Head of caudate nucleus (tissue), 42 donors: Measurements from ENCODE around the gene GLI2.

Experiments used
- DNase-seq, 42 donors: peaks; one replicate each; pipeline versions ENCODE4 v3.0.0 to v3.0.0-alpha.2; 2020 to 2021; ENCODE audit warnings: mixed read lengths in 7 of 42
- intact Hi-C: fragments of 100-400 bp; cut with DNase I; formaldehyde crosslinking; loops from one replicate; pipeline ENCODE4 v1.15.0; 2022

The GLI2 gene

GRCh38 chr2:120710256-120710655 lies 25.4 kb upstream of the GLI2 start:
- DNase-seq = peak in 3 of 42 donors; percentile 15 to 29 (median 16)
- intact Hi-C loops = no loop called here

- DNase-seq = no peak
- intact Hi-C loops = no loop called here
These were observed 24.0 kb upstream of the GLI2 start for GRCh38 chr2:120711694-120712093.

GRCh38 chr2:120712180-120712681 lies 23.4 kb upstream of the GLI2 start:
- intact Hi-C loops = no loop called here

GRCh38 chr2:120715353-120715752 lies 20.3 kb upstream of the GLI2 start:
- DNase-seq = peak in 1 of 42 donors; percentile 25
- intact Hi-C loops = no loop called here

More at GRCh38 chr2:120712180-120712681, 23.4 kb upstream of the GLI2 start:
- no peak for DNase-seq

- intact Hi-C loops = no loop called here
- peak in 1 of 42 donors; percentile 2 for DNase-seq
These were observed 19.7 kb upstream of the GLI2 start for GRCh38 chr2:120715941-120716340.

GRCh38 chr2:120716641-120717585 lies 18.8 kb upstream of the GLI2 start:
- DNase-seq = peak in 1 of 42 donors; percentile 16
- intact Hi-C loops = no loop called here

- intact Hi-C loops = no loop called here
- DNase-seq = peak in 2 of 42 donors; percentile 9 to 12
These were observed 16.2 kb upstream of the GLI2 start for GRCh38 chr2:120719491-120719890.

GRCh38 chr2:120720231-120720630 lies 15.4 kb upstream of the GLI2 start:
- intact Hi-C loops = no loop called here
- DNase-seq = peak in 1 of 42 donors; percentile 14

GRCh38 chr2:120720746-120721375 lies 14.8 kb upstream of the GLI2 start:
- no peak for DNase-seq
- intact Hi-C loops = no loop called here

- intact Hi-C loops = no loop called here
- DNase-seq = peak in 3 of 42 donors; percentile 1 to 41 (median 23)
These were observed 13.5 kb upstream of the GLI2 start for GRCh38 chr2:120722246-120722567.

GRCh38 chr2:120722568-120723421 lies 12.9 kb upstream of the GLI2 start:
- intact Hi-C loops = no loop called here
- DNase-seq = peak in 4 of 42 donors; percentile 0 to 19 (median 12)

- intact Hi-C loops = no loop called here
- no peak for DNase-seq
These were observed 9.4 kb upstream of the GLI2 start for GRCh38 chr2:120726245-120726644.

GRCh38 chr2:120729406-120730399 lies 6.0 kb upstream of the GLI2 start:
- intact Hi-C loops = no loop called here

GRCh38 chr2:120731175-120731574 lies 4.5 kb upstream of the GLI2 start:
- intact Hi-C loops = no loop called here
- DNase-seq = no peak

More at GRCh38 chr2:120729406-120730399, 6.0 kb upstream of the GLI2 start:
- peak in 2 of 42 donors; percentile 2 to 19 for DNase-seq

- DNase-seq = no peak
- intact Hi-C loops = no loop called here
These were observed 3.0 kb upstream of the GLI2 start for GRCh38 chr2:120732506-120733237.

GRCh38 chr2:120733238-120733932 lies 2.3 kb upstream of the GLI2 start:
- intact Hi-C loops = no loop called here
- DNase-seq = no peak
